ENCODE data around the gene SOX9.
A peak's percentile ranks its signal among the peaks of the same experiment; 100 is the strongest.

Gene SOX9

DNA sequence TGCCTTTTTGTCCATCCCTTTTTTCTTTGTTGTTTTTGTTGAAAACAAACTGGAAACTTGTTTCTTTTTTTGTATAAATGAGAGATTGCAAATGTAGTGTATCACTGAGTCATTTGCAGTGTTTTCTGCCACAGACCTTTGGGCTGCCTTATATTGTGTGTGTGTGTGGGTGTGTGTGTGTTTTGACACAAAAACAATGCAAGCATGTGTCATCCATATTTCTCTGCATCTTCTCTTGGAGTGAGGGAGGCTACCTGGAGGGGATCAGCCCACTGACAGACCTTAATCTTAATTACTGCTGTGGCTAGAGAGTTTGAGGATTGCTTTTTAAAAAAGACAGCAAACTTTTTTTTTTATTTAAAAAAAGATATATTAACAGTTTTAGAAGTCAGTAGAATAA is 4.9 kb downstream of the SOX9 start:
- peak; percentile 66 for DNase-seq (ENCODE audit: low read depth)
- no peak overlapping the region for H3K4me3 ChIP-seq (ENCODE audit: low read length)
- TF ChIP-seq, protein P1, sequence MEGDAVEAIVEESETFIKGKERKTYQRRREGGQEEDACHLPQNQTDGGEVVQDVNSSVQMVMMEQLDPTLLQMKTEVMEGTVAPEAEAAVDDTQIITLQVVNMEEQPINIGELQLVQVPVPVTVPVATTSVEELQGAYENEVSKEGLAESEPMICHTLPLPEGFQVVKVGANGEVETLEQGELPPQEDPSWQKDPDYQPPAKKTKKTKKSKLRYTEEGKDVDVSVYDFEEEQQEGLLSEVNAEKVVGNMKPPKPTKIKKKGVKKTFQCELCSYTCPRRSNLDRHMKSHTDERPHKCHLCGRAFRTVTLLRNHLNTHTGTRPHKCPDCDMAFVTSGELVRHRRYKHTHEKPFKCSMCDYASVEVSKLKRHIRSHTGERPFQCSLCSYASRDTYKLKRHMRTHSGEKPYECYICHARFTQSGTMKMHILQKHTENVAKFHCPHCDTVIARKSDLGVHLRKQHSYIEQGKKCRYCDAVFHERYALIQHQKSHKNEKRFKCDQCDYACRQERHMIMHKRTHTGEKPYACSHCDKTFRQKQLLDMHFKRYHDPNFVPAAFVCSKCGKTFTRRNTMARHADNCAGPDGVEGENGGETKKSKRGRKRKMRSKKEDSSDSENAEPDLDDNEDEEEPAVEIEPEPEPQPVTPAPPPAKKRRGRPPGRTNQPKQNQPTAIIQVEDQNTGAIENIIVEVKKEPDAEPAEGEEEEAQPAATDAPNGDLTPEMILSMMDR (IDR thresholded peaks at IDR 0.05; ENCODE audit: insufficient read depth, low read depth, low read length, missing control alignments): no peak

- no peak overlapping the region for H3K4me3 ChIP-seq (ENCODE audit: low read length)
- DNase-seq (ENCODE audit: low read depth): peak; percentile 67
- TF ChIP-seq, protein P1 (IDR thresholded peaks at IDR 0.05; ENCODE audit: insufficient read depth, low read depth, low read length, missing control alignments): no peak
These were observed 6.0 kb downstream of the SOX9 start for GRCh38 chr17:72126575-72127486.

- no peak for DNase-seq (ENCODE audit: low read depth)
- no peak overlapping the region for H3K4me3 ChIP-seq (ENCODE audit: low read length)
- TF ChIP-seq, protein P1 (IDR thresholded peaks at IDR 0.05; ENCODE audit: insufficient read depth, low read depth, low read length, missing control alignments): no peak
These were observed 7.2 kb downstream of the SOX9 start for GRCh38 chr17:72128039-72128438.

- DNase-seq (ENCODE audit: low read depth): no peak
- TF ChIP-seq, protein P1 (IDR thresholded peaks at IDR 0.05; ENCODE audit: insufficient read depth, low read depth, low read length, missing control alignments): no peak
- no peak overlapping the region for H3K4me3 ChIP-seq (ENCODE audit: low read length)
These were observed 14.0 kb downstream of the SOX9 start for GRCh38 chr17:72134608-72135394.

GRCh38 chr17:72135546-72136325 is 14.9 kb downstream of the SOX9 start:
- H3K4me3 ChIP-seq (ENCODE audit: low read length): no peak overlapping the region
- TF ChIP-seq, protein P1 (IDR thresholded peaks at IDR 0.05; ENCODE audit: insufficient read depth, low read depth, low read length, missing control alignments): no peak
- no peak for DNase-seq (ENCODE audit: low read depth)

DNA sequence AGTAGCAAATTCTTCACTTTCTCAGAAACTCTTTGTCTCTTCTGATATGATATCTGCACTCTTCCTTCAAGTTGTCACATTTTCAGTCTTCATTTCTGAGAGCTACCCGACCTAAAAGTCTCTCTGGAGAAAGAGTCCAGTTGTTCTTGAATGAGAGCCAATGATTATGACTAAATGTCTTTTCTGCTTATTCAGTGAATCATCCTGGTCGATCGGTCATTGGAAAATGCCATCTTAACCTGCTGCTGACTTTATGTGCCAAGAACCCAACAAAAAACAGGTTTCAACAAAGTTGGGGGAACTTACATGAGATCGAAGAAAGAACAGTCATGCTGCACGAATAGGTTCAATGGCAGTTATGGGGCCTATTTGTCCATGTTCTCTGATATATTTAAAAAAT is 15.9 kb downstream of the SOX9 start:
- TF ChIP-seq, protein P1 (IDR thresholded peaks at IDR 0.05; ENCODE audit: insufficient read depth, low read depth, low read length, missing control alignments): no peak
- DNase-seq (ENCODE audit: low read depth): peak; percentile 93
- H3K4me3 ChIP-seq (ENCODE audit: low read length): no peak overlapping the region

All from epithelial cell of esophagus (primary cell).